Endothelial cell of umbilical vein (primary cell): Measurements from ENCODE around the gene DENND1A. TPM values are rescaled to one million over a fixed set of nuclear protein-coding genes. Genes with fewer than 3 reads are reported as not detected.

ENCODE experiments used
- BruUV-seq: library from RNA; stranded (reverse); fragments of 400-500 nt; replicated peaks from 2 replicates; lab custom pipeline; 2021; lab: Mats Ljungman, UMichigan
- CTCF ChIA-PET: fragments of 300-600, 350-600 bp; sonication (Branson Sonifier 250); formaldehyde crosslinking; loops from one replicate; lab custom pipeline; 2021; ENCODE audit warnings: antibody characterized with exemption, inconsistent platforms; lab: Charles Lee
- POLR2A ChIA-PET: fragments of 300-600, 350-600 bp; sonication (Branson Sonifier 250); formaldehyde crosslinking; loops from one replicate; lab custom pipeline; 2021; ENCODE audit warnings: antibody characterized with exemption, inconsistent platforms; lab: Charles Lee
- DNase-seq: peaks from one replicate; pipeline ENCODE4 v3.0.0-alpha.2; 2011; ENCODE audit warnings: low read depth, low spot score
- FAIRE-seq: peaks from 2 replicates; lab custom pipeline; 2011; peaks lifted over from hg19 to GRCh38; lab: Jason Lieb, UNC
- H2AFZ ChIP-seq: 2 replicates; pipeline ENCODE4 v1.6.0; 2012; ENCODE audit warnings: low read depth, low read length, control low read depth, inconsistent platforms
- H3K27ac ChIP-seq: 2 replicates; pipeline ENCODE4 v1.5.1; 2011; ENCODE audit warnings: low read depth, mild to moderate bottlenecking, control low read depth, low read length, moderate library complexity; ENCODE audit not compliant: insufficient read depth
- H3K27me3 ChIP-seq, 2 experiments: 2 replicates each; pipeline versions ENCODE4 v1.6.0 to v1.6.1; 2011; ENCODE audit warnings: low read length in 2 of 2, mixed read lengths in 1 of 2; ENCODE audit not compliant: control insufficient read depth in 2 of 2, insufficient read depth in 2 of 2
- H3K36me3 ChIP-seq, 2 experiments: 2 replicates in 1 of 2; 3 replicates in 1 of 2; pipeline ENCODE4 v1.5.1; 2011; ENCODE audit warnings: low read length in 2 of 2, mild to moderate bottlenecking in 1 of 2, moderate library complexity in 1 of 2; ENCODE audit not compliant: control insufficient read depth in 2 of 2, insufficient read depth in 2 of 2; ENCODE audit errors: extremely low read depth in 1 of 2
- H3K4me1 ChIP-seq: 3 replicates; pipeline ENCODE4 v1.5.1; 2011; ENCODE audit warnings: mild to moderate bottlenecking, low read length; ENCODE audit not compliant: control insufficient read depth, insufficient read depth; ENCODE audit errors: extremely low read depth
- H3K4me2 ChIP-seq: 2 replicates; pipeline ENCODE4 v1.6.1; 2011; ENCODE audit warnings: low read length, control low read depth, mixed read lengths; ENCODE audit not compliant: insufficient read depth
- H3K4me3 ChIP-seq, 3 experiments: fragments of 200-600 bp in 1 of 3; sonication (generic), shearing (Covaris generic) in 1 of 3; replicated peaks in 1 of 3; 2 replicates each; pipeline ENCODE4 v1.5.1; 2011 to 2016; ENCODE audit warnings: control low read depth in 3 of 3, low read length in 3 of 3, mild to moderate bottlenecking in 2 of 3, inconsistent platforms in 1 of 3, low read depth in 1 of 3, moderate library complexity in 1 of 3; ENCODE audit not compliant: insufficient read depth in 1 of 3
- H3K79me2 ChIP-seq: 2 replicates; pipeline ENCODE4 v1.6.0; 2012; ENCODE audit warnings: low read length, inconsistent platforms; ENCODE audit not compliant: control insufficient read depth, insufficient read depth
- H3K9ac ChIP-seq: replicated peaks from 2 replicates; pipeline ENCODE3; 2011; ENCODE audit warnings: low read length, control low read depth; ENCODE audit not compliant: insufficient read depth; ENCODE audit errors: extremely low read depth
- H3K9me1 ChIP-seq: replicated peaks from 3 replicates; pipeline ENCODE4 v1.6.0; 2011; ENCODE audit warnings: mild to moderate bottlenecking, low read length; ENCODE audit not compliant: control insufficient read depth, insufficient read depth; ENCODE audit errors: extremely low read depth
- H3K9me3 ChIP-seq: replicated peaks from 2 replicates; pipeline ENCODE4 v1.5.1; 2012; ENCODE audit warnings: low read length, inconsistent platforms; ENCODE audit not compliant: control insufficient read depth, insufficient read depth
- H4K20me1 ChIP-seq: replicated peaks from 2 replicates; pipeline ENCODE3; 2011; ENCODE audit warnings: mild to moderate bottlenecking, low read length; ENCODE audit not compliant: control insufficient read depth, insufficient read depth; ENCODE audit errors: extremely low read depth
- CTCF ChIP-seq, 2 donors: IDR thresholded peaks; 1 replicate in 1 of 2; 2 replicates in 1 of 2; pipeline ENCODE4 v1.5.1; 2011; ENCODE audit warnings: low read length in 2 of 2, mild to moderate bottlenecking in 2 of 2, moderate library complexity in 2 of 2, control low read depth in 1 of 2, inconsistent platforms in 1 of 2, low read depth in 1 of 2; ENCODE audit not compliant: insufficient read depth in 1 of 2; ENCODE audit errors: extremely low read depth in 1 of 2
- EZH2 ChIP-seq: IDR thresholded peaks from 2 replicates; pipeline ENCODE4 v1.6.1; 2012; ENCODE audit warnings: borderline replicate concordance, low read depth, mild to moderate bottlenecking, moderate library complexity, low read length, inconsistent platforms; ENCODE audit not compliant: severe bottlenecking
- FOS ChIP-seq: IDR thresholded peaks from 2 replicates; pipeline ENCODE4 v1.6.1; 2011; ENCODE audit warnings: mild to moderate bottlenecking, low read length, moderate library complexity, borderline replicate concordance; ENCODE audit not compliant: insufficient read depth
- GATA2 ChIP-seq: IDR thresholded peaks from 2 replicates; pipeline ENCODE4 v1.7.0; 2011; ENCODE audit warnings: low read depth, mild to moderate bottlenecking, moderate library complexity, mixed read lengths, low read length; ENCODE audit not compliant: insufficient read length, insufficient read depth
- MAX ChIP-seq: IDR thresholded peaks from 2 replicates; pipeline ENCODE4 v1.6.1; 2011; ENCODE audit not compliant: insufficient read depth, insufficient read length
- MYC ChIP-seq: IDR thresholded peaks from one replicate; pipeline ENCODE4 v1.6.1; 2011; ENCODE audit warnings: mild to moderate bottlenecking, low read depth, low read length
- POLR2A ChIP-seq: IDR thresholded peaks from 2 replicates; pipeline ENCODE4 v1.6.1; 2012; ENCODE audit warnings: low read depth, mild to moderate bottlenecking, control low read depth, low read length
- dilution Hi-C: fragments of 300-500 bp; cut with MboI; formaldehyde crosslinking; loops from one replicate; pipeline ENCODE4 v1.15.0; 2019; ENCODE audit warnings: low sequenced_read_pairs; ENCODE audit not compliant: extremely low pct_ligation_motif_present
- intact Hi-C: fragments of 100-400 bp; cut with micrococcal nuclease; formaldehyde crosslinking; loops from one replicate; pipeline ENCODE4 v1.10.0; 2022
- polyA plus RNA-seq, 4 experiments: library from polyadenylated mRNA; depleted of rRNA in 3 of 4; stranded (reverse) in 3 of 4; unstranded in 1 of 4; fragments of >200 nt; gene quantifications; 2 replicates each; pipeline versions ENCODE4 v1.2.1 to v1.2.3, GENCODE V29; 2011 to 2012; ENCODE audit warnings: missing spikeins in 1 of 4
- total RNA-seq: library from RNA; stranded (reverse); gene quantifications from 2 replicates; pipeline ENCODE4 v1.2.3, GENCODE V29; 2021

Gene DENND1A
- total and polyA plus RNA-seq, 2 donors (not counting 3 experiments of a cell fraction or from before 2014, with no cell fraction given) = 18.5 to 24.5 TPM

GRCh38 chr9:123376218-123377071 lies 553.5 kb downstream of the DENND1A start:
- no peak for FAIRE-seq
- H3K4me1 ChIP-seq = no peaks in the 10 kb centered on the region
- H4K20me1 ChIP-seq = no peaks in the 10 kb centered on the region
- H3K9me1 ChIP-seq = no peaks in the 10 kb centered on the region
- H3K27ac ChIP-seq = no peak overlapping the region
- H2AFZ ChIP-seq = no peak overlapping the region
- no peaks in the 10 kb centered on the region for H3K36me3 ChIP-seq
- no peak for TF ChIP-seq CTCF (IDR thresholded peaks at IDR 0.05; ENCODE audit: extremely low read depth in 1 of 2, insufficient read depth in 1 of 2, low read depth in 1 of 2, low read length in 2 of 2)
- TF ChIP-seq GATA2 = no peak
- no peak for TF ChIP-seq EZH2
- TF ChIP-seq FOS = no peak
- no peak for TF ChIP-seq MAX
- TF ChIP-seq POLR2A = no peak
- no peak for TF ChIP-seq MYC
- DNase-seq = no peak
- H3K9me3 ChIP-seq = no peaks in the 10 kb centered on the region
- no peaks in the 10 kb centered on the region for H3K79me2 ChIP-seq
- dilution Hi-C loops (no loop called here), intact Hi-C loops (no loop called here)
- no peak overlapping the region for H3K4me3 ChIP-seq
- H3K4me2 ChIP-seq = no peak overlapping the region
- ChIA-PET POLR2A (no interaction called here), CTCF (interaction anchor here (1.3 kb wide), 1 partner anchor 10 kb away, joined by 3 read pairs; no protein-coding TSS in a partner anchor)
- no TSS peak for BruUV-seq
- H3K9ac ChIP-seq = no peak overlapping the region
- H3K27me3 ChIP-seq = peaks cover 26 to 32% of the 10 kb centered on the region in 2 experiments
